Superior temporal gyrus (tissue), 1 donor: ENCODE data around the gene STRIP2.
"Not testable (repeated sequence)": the region's sequence is repeated elsewhere in the genome, so short reads cannot be mapped to it uniquely, and the experiment has no call there.

ENCODE experiments used
- DNase-seq: peaks from one replicate; pipeline ENCODE4 v3.0.0-alpha.2; 2016; ENCODE audit errors: extremely low spot score

STRIP2 gene

GRCh38 chr7:129421717-129422250 is 12.4 kb upstream of the STRIP2 start:
- no peak for DNase-seq

- no peak for DNase-seq
These were observed 11.5 kb upstream of the STRIP2 start for GRCh38 chr7:129422727-129423126.

GRCh38 chr7:129423700-129424410 is 10.4 kb upstream of the STRIP2 start:
- no peak for DNase-seq

DNA sequence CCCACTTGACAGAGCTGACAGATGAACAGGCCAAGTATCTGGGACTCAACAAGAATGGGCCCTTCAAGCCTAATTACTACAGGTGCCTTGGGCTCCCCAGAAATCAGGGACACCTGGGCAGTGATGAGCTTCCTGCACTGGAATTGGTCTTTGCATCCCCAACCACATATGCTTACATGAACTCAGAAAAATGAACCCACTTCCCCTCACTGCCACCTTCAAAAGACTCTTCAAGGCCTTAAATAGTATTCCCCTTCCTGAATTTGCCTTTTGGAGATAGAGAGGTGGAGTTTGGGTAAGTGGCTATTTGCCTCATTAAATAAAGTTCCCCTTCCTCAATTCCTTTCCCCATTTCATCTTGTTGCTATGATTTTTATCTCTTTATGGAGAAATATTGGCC is 7.8 kb upstream of the STRIP2 start:
- no peak for DNase-seq

DNA sequence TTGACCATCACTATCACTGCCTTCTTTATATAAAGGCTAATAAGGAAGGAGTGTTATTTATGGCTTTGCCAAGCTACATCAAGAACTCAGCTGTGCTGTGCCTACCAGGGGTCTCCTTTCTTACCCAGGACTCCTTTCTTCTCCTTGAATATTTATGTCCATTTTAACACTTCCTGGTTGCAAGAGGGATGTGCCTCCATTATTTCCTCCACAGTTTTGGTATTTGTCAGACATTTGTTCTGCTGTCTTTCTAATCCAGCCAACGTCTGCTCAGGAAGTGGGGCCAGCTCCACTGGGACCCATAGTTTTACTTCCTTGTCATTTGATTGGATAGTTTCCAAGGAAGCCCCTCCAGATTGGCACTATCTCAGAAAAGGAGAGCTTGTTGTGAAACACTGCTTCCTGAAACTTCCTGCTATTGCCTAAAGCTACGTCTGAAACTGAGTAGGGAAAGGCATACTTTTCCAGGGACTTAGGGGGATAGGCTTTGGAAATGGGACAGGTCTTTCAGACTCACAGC is 6.6 kb upstream of the STRIP2 start:
- DNase-seq, result no peak

DNA sequence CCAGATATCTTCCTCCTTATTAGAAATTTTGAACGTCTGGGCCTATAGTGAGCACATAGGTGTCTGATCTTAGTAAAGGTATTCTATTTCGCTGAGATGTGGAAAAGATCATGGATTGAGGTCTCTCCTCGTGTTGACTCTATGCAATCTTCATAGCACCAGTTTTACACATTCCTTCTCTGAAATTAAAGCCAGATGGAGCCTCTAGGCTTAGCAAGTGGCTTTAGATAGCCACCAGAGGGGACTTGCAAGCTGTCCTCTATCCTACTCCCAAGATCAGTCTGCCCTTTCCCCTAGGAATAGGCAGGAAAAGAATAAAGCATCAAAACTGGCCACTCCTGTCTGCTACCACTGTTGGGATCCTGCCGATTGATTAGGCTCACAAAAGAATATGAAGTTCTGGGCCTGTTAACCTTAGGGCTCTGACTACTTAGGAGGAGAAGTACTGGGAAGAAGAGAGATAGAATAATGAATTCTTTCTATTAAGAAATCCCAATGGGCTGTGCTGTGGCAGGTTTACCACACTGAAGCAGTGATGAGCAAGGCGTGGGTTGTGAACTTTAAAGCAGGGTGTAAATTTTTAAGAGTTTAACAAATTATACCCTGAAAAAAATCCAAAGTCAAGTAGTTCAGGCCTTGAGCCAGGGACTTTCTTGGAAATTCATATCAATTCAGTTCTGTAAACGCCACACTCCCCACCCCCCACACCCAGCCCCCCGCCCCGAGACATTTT is 2.2 kb upstream of the STRIP2 start:
- DNase-seq, result no peak

DNA sequence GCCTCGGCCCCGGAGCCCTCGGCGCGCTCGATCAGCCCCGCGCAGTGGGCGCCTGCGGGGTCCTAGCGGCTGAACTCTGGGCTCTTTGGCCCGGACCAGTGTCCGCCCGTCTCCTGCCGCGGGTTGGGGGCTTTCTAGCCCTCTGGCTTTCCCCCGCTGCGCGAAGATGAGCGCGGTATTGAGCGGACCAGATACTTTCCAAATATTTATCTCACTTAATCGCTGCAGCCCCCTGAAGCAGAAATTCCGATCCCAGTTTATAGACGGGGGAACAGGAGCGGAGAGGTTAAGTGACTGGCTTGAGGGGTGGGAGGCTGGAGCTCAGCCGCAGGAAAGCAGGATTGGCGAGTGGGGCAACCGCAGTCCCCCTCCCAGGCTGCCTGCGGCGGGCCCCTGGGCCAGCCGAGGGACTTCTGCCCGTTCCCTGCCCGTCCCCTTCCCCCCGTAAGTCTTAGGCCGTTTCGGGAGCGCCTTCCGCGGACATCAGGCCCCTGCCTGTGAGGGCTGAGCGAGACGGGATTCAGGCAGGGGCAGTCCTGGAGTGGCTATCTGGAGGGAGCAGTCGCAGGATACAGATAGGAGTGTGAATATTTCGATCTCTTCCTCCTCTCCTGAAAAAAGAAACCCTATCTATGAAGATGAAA is 565 bp downstream of the STRIP2 start:
- DNase-seq, result no peak

GRCh38 chr7:129435414-129435829 is 1.2 kb downstream of the STRIP2 start:
- DNase-seq, result no peak

GRCh38 chr7:129436335-129436923 is 2.2 kb downstream of the STRIP2 start:
- no peak for DNase-seq

DNA sequence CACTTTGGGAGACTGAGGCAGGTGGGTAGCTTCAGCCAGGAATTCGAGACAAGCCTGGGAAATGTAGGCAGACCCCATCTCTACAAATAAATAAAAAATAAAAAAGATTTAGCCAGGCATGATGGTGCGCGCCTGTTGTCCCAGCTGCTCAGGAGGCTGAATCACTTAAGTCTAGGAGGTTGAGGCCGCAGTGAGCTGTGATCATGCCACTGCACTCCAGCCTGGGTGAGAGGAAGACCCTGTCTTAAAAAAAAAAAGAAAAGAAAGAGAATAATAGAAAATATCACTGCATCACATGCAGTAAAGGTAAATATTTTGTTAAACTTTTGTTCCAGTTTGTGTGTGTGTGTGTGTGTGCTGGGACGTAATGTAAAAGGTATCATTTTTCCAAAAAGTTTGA is 3.0 kb downstream of the STRIP2 start:
- DNase-seq, result no peak

GRCh38 chr7:129438281-129438838 is 4.1 kb downstream of the STRIP2 start:
- DNase-seq, result no peak

DNA sequence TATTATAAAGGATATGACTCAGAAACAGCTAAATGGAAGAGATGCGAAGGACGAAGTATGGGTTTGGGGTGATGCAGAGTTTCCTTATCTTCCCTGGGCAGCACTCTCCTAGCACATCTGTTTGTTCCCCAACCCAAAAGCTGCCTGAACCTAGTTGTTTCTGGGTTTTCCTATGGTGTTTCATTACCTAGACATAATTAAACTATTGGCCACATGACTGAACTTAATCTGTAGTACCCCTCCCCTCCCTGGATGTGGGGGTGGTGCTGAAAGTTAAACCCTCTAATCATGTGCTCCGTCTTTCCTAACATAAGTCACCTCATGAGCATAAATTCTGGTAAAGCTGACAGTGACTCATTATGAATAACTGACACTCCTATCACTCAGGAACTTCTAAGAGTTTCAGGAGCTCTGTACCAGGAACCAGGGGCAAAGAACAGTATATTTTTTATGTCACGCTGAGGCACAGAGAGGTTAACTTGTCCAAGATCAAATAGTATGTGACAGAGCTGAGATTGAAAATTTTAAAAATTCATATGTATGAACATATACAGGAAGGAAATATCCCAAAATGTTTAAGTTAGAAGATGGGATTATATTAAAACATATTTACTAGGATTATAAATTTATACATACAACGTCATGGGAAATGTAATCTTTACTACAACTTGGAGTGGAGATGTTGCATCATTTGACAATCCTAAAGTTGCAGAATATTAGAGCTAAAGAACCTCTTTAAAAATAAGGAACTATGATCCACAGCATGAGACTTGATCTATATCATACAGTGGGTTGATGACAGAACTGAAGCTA is 4.8 kb downstream of the STRIP2 start:
- DNase-seq, result no peak

DNA sequence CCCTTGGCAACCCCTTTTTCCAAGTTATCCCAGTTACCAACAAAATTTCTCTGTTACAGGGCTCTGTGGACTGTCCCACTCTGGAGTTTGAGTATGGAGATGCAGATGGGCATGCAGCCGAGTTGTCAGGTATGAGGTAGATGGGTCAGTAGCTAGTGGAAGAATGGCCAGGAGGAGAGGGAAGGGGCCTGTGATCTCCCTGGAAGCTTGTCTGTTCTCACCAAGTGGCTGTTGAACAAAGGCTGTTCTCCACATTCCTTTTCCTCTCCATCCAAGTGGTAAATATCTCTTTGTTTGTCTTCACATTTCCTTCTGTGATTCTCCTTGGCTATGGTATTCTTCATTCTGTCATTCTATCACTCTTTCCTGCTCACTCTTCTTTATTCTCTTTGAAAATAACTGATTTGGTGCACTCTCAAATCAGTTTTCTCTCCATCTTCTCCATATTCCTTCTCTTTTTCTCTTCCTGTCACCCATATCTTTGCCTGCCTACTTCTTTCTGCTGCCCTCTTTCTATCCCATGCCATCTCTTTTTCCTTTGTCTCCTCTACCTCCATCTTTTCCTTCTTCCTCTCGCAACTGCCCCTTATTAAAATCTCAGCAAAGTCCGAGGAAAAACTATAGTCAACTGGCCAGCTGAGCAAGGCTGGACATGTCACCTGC is 5.9 kb downstream of the STRIP2 start:
- DNase-seq, result no peak

DNA sequence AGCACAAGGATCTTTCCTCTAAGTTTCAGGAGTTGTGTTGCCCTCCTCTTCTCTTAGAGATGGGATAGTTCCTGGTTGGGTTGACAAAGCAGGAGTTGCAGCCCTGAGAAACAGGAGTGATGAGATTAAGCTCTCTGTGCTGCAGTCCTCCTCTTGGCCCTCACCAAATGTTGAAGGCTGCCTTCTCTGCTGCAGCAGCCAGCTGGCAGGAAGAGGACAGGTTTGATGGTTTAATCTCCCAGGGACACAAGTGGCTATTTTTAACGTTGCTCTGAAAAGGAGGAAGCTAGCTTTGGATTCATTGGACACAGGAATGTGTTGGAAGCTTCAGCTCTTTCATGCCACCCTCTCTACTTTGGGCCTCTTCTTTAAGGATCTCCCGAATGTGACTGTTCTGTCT is 9.4 kb downstream of the STRIP2 start:
- DNase-seq, result peak; percentile 33

- DNase-seq, result not testable (repeated sequence)
These were observed 10.5 kb downstream of the STRIP2 start for GRCh38 chr7:129444776-129445175.

DNA sequence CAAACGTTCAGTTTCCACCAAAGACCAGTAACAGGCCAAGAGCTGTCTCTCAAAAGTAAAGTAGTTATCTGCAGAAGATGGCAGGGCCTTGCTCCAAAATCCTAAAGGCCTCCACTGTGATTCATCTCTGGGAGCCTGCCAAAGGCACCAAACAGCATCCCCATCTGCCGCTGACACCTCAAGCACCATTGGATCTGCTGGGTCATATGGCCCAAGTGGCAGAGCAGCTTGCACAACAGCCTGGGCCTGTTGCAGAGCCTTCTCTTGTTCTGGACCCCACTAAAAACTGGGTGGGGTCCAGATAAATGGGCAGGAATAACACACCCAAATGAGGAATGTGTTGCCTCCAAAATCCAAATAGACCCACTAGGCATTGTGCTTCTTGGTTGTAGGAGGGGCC is 12.7 kb downstream of the STRIP2 start:
- not testable (repeated sequence) for DNase-seq

GRCh38 chr7:129447445-129447844 is 13.2 kb downstream of the STRIP2 start:
- DNase-seq, result not testable (repeated sequence)

DNA sequence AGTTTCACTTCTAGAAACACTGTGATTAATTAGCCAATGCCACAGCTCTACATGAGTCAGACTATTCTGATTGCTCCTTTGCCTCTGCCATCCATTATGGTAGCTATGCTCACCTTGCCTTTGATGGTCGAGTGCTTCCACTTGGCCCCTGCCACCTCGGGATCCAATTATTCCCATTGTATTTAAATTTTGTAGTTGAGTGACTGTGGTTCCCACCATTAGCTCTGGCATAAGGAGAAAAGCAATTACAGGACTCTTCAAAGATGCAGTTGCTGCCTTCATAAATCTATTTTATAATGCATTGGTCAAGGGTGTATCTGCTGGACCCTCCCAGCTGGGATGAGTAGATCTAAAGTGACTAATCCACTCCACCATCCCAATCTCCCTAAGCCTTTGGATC is 14.4 kb downstream of the STRIP2 start:
- DNase-seq, result not testable (repeated sequence)

DNA sequence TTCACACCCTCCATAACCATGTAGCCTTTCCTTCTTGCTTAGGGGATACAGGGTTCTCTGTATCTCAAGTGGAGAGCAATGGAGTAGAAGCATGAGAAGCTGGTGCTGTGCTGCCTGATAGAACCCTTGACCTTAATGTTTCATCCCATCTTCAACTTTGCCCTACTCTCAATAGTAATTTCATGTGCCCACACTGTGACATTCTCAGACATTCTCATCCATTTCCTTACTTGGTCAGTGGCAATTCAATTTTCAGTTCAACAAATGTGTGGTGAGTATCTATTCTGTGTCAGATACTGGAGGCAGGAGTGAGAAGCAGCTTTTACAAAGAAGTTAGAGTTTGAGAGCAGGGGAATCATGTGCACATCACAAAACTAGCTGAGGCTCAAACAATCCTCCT is 16.1 kb downstream of the STRIP2 start:
- DNase-seq, result no peak

DNA sequence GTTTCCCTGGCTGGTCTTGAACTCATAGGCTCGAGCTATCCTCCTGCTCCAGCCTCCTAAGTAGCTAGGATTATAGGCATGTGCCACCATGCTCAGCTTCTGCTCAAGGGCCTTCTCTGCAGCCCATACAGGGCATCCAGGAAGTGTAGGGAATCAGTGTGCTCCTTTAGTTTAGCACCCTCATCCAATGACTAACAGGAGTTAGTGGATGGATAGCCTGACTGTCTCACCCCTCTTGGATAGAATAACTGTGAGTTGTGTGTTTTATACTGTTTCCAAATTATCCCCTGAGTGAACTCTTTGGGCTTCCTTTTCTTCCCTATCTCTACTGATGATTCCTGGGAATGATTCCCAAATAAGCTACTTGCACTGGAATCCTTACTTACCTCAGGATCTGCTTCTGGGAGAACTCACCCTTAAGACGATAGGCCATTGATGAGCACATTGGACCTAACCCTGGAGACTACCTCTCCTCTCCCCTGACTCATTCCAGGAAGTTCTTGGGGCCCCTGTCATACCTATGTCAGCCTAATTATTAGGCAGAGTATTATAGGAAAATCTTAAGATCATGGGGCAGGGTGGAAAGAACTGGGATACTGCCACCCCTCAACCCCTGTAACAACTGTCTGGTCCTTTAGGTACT is 18.5 kb downstream of the STRIP2 start:
- DNase-seq, result no peak
